Naive B cell (primary cell): Measurements from ENCODE around the gene IRF8. TPM values are rescaled to one million over a fixed set of nuclear protein-coding genes. Genes with fewer than 3 reads are reported as not detected.

Experiments used
- ATAC-seq, 2 donors: fragments of 150-1000 bp; cut with Tn5 transposase; 2 replicates each; pipeline ENCODE4 v1.10.0; 2021; ENCODE audit warnings: low read depth in 2 of 2, mild to moderate bottlenecking in 2 of 2, moderate library complexity in 2 of 2
- DNase-seq: peaks from one replicate; pipeline ENCODE4 v3.0.0; 2022
- H3K27ac Mint-ChIP-seq, 6 donors: one replicate each; pipeline ENCODE4 v1.8.0; 2020 to 2022; ENCODE audit warnings: mild to moderate bottlenecking in 6 of 6, mixed read lengths in 6 of 6, moderate library complexity in 5 of 6, inconsistent platforms in 2 of 6
- H3K27me3 Mint-ChIP-seq, 3 donors: one replicate each; pipeline ENCODE4 v1.8.0; 2021 to 2022; ENCODE audit warnings: mixed read lengths in 3 of 3, mild to moderate bottlenecking in 1 of 3
- H3K36me3 Mint-ChIP-seq, 2 donors: one replicate each; pipeline ENCODE4 v1.8.0; 2020 to 2022; ENCODE audit warnings: mixed read lengths in 2 of 2, inconsistent platforms in 1 of 2, mild to moderate bottlenecking in 1 of 2
- H3K4me1 Mint-ChIP-seq, 3 donors: one replicate each; pipeline ENCODE4 v1.8.0; 2020 to 2022; ENCODE audit warnings: mixed read lengths in 3 of 3, inconsistent platforms in 1 of 3, mild to moderate bottlenecking in 1 of 3, moderate library complexity in 1 of 3
- H3K4me3 Mint-ChIP-seq, 8 donors: one replicate each; pipeline ENCODE4 v1.8.0; 2020 to 2022; ENCODE audit warnings: mild to moderate bottlenecking in 8 of 8, mixed read lengths in 8 of 8, moderate library complexity in 8 of 8, inconsistent platforms in 2 of 8
- H3K9me3 Mint-ChIP-seq, 7 donors: one replicate each; pipeline ENCODE4 v1.8.0; 2020 to 2022; ENCODE audit warnings: mixed read lengths in 7 of 7, mild to moderate bottlenecking in 5 of 7, inconsistent platforms in 2 of 7, moderate library complexity in 1 of 7
- polyA plus RNA-seq, 6 donors: library from polyadenylated mRNA; unstranded; fragments of 300-500 nt; fragmentation: Illumina TruSeq; gene quantifications; one replicate each; pipeline ENCODE4 v1.2.3, GENCODE V29; 2021; ENCODE audit warnings: low read depth in 6 of 6

The IRF8 gene
- polyA plus RNA-seq, 6 donors from 2014 or later, result 646 to 909 (median 752) TPM

DNA sequence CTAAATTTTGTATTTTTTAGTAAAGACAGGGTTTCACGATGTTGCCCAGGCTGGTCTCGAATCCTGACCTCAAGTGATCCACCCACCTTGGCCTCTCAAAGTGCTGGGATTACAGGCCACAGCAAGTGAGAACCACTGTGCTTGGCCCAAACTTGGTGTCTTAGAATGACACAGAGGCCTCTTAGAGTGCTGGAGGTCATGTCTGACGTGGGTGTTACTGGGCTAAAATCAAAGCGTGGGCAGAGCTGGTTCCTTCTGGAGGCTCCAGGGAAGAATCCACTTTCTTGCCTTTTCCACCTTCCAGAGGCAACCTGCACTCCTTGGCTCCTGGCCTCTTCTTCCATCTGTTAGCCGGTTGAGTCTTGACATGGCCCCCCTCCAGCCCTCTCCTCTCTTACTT lies 53.8 kb downstream of the IRF8 start:
- DNase-seq (no peak), ATAC-seq (no peak)
- peaks cover 57 to 85% (median 79%) of the 10 kb centered on the region in 3 donors for H3K4me1 Mint-ChIP-seq
- H3K27me3 Mint-ChIP-seq, result no peaks in the 10 kb centered on the region
- no peaks in the 10 kb centered on the region for H3K9me3 Mint-ChIP-seq
- H3K4me3 Mint-ChIP-seq, result peak overlapping the region in 1 of 8 donors; percentile 15
- peak overlapping the region in 1 of 6 donors; percentile 57 for H3K27ac Mint-ChIP-seq
- H3K36me3 Mint-ChIP-seq, result no peaks in the 10 kb centered on the region

DNA sequence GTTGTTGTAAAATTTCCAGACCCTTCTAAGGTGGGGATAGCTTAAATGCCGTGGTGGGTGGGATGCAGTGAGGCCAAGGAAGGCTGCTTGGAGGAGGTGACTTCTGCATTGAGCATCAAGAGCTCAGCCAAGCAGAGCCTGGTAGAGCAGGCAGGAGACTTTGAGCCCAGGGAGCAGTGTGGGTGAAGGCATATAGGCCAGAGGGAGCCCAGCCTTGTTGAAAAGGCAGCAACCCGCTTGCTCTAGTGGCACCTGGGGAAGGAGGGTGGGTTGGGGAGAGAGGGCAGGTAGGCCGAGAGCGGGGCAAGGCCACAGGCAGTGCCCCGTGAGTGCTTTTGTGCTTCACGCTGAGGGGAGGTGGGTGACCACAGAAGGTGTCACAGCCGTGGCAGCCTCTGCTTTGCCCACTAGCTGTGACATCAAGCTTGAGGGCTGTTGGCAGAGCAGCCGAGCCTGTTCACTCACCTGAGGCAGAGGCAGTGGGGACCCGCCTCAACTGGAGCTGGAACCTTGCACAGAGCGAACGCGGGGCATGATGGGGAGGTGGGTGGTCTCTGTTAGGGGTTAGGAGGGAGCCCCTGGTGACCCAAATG lies 56.1 kb downstream of the IRF8 start:
- Mint-ChIP-seq H3K4me1 (peaks cover 46 to 68% (median 61%) of the 10 kb centered on the region in 3 donors), H3K4me3 (peak overlapping the region in 7 of 8 donors; percentile 19 to 87 (median 55)), H3K27me3 (no peaks in the 10 kb centered on the region), H3K36me3 (no peaks in the 10 kb centered on the region), H3K27ac (peak overlapping the region in 4 of 6 donors; percentile 51 to 95 (median 87)), H3K9me3 (no peaks in the 10 kb centered on the region)
- peak; percentile 73 for ATAC-seq
- DNase-seq, result no peak

DNA sequence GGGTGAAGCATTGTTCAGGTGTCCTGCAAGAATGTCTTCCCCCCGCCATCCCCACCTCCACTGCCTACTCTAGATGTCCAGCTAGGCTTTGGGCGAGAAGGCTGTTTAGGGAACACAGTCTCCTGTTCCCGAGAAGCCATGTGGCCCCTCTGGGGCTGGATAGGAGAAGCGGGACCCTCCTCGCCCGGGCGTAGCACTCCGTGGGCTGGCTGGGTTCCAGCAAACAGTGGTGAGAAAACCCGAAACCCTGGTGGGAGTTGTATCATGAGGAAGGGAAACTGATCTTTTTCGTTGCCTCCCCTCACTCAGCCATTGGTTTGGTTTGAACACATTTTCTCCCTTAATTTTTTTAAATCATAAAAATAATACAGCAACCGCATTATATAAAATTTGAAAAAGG lies 56.6 kb downstream of the IRF8 start:
- Mint-ChIP-seq H3K4me3 (peak overlapping the region in 7 of 8 donors; percentile 19 to 87 (median 55)), H3K4me1 (peaks cover 44 to 62% (median 56%) of the 10 kb centered on the region in 3 donors), H3K27ac (peak overlapping the region in 4 of 6 donors; percentile 51 to 95 (median 80)), H3K36me3 (no peaks in the 10 kb centered on the region), H3K9me3 (no peaks in the 10 kb centered on the region), H3K27me3 (no peaks in the 10 kb centered on the region)
- DNase-seq (no peak), ATAC-seq (peak; percentile 56 to 63)

DNA sequence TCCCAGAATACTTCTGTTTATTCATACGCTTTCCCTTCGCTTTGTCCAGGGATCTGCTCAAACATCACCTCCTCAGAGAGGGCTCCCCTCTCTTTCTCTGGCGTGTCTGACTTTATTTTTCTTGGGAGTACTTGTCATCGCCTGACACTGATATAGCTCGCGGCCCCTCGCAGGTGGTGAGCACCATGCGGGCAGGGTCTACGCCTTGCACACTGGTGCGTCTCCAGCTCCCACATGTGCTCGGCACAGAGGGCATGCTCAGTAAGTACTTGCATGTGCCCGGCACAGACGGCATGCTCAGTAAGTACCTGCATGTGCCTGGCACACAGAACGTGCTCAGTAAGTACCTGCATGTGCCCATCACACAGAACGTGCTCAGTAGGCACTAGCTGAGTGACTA lies 57.5 kb downstream of the IRF8 start:
- ATAC-seq (no peak), DNase-seq (no peak)
- no peaks in the 10 kb centered on the region for H3K27me3 Mint-ChIP-seq
- H3K4me1 Mint-ChIP-seq, result peaks cover 36 to 54% (median 47%) of the 10 kb centered on the region in 3 donors
- peak overlapping the region in 3 of 6 donors; percentile 58 to 81 (median 79) for H3K27ac Mint-ChIP-seq
- H3K9me3 Mint-ChIP-seq, result no peaks in the 10 kb centered on the region
- peak overlapping the region in 4 of 8 donors; percentile 5 to 48 (median 30) for H3K4me3 Mint-ChIP-seq
- no peaks in the 10 kb centered on the region for H3K36me3 Mint-ChIP-seq

DNA sequence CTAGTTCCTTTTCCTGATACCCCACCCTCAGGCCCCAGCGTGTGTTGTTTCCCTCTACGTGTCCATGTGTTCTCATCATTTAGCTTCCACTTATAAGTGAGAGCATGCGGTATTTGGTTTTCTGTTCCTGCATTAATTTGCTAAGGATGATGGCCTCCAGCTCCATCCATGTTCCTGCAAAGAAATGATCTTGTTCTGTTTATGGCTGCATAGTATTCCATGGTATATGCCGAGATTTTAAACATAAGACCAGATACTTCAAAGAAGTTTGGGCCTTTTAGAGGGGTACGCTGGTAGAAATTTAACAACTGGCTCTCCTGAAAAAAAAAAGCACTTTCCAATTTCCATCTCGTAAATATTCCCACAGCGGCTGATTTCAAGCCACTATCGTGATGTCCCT lies 59.8 kb downstream of the IRF8 start:
- ATAC-seq, result no peak
- Mint-ChIP-seq H3K4me1 (peaks cover 36 to 49% (median 48%) of the 10 kb centered on the region in 3 donors), H3K36me3 (no peaks in the 10 kb centered on the region), H3K4me3 (peak overlapping the region in 1 of 8 donors; percentile 63), H3K9me3 (no peaks in the 10 kb centered on the region), H3K27me3 (no peaks in the 10 kb centered on the region), H3K27ac (peak overlapping the region in 1 of 6 donors; percentile 54)
- DNase-seq, result no peak

DNA sequence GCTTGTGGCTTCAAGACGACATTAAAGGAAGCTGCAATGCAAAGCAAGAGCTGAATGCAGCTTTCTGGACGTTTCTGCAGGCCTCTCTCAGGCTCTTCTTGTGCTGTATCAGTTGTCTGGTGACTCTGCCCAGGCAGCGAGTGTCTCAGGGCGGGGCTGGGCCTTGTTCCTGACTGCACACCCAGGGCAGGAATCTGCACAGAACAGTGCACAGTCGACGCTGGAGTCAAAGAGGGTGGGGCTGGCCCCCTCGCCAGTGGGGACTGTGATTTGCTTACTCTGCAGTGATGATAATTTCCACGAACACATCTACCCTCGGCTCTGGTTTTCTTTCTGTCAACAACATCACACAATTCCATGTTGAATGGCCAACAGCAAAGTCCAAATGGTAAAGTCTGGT lies 60.7 kb downstream of the IRF8 start:
- Mint-ChIP-seq H3K9me3 (no peaks in the 10 kb centered on the region), H3K27me3 (no peaks in the 10 kb centered on the region), H3K36me3 (no peaks in the 10 kb centered on the region), H3K4me3 (peak overlapping the region in 1 of 8 donors; percentile 15), H3K27ac (no peak overlapping the region), H3K4me1 (peaks cover 44 to 53% (median 51%) of the 10 kb centered on the region in 3 donors)
- DNase-seq, result no peak
- no peak for ATAC-seq

DNA sequence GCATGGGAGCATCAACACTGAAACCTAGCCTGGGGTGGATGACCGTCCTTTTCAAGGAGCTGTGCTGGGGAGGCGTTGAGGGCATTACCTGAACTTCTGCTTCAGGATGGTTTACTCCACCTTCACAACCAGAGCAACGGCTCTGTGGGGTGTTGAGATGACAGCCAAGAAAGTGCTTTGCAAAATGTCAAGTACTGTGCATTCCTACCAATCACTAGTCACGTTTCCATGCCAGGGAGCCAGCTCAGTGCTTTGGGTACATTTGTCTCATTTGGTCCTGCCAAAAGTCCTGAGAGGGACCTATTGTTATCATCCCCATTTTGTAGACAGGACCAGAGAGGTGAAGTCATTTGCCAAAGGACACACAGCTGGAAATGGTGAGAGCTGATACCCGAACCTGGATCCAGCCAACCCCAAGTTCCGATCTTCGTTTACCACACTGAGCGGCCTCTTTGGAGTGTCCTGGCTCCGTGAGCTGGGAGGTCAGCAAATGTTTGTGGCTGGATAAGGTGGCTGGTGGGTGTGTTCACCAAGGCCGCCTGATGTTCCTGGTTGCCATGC lies 61.6 kb downstream of the IRF8 start:
- H3K4me3 Mint-ChIP-seq, result no peak overlapping the region
- DNase-seq (no peak), ATAC-seq (no peak)
- no peaks in the 10 kb centered on the region for H3K36me3 Mint-ChIP-seq
- peaks cover 0 to 2% (median 0%) of the 10 kb centered on the region in 7 donors for H3K9me3 Mint-ChIP-seq
- peaks cover 43 to 53% (median 51%) of the 10 kb centered on the region in 3 donors for H3K4me1 Mint-ChIP-seq
- peak overlapping the region in 1 of 6 donors; percentile 19 for H3K27ac Mint-ChIP-seq
- H3K27me3 Mint-ChIP-seq, result no peaks in the 10 kb centered on the region

DNA sequence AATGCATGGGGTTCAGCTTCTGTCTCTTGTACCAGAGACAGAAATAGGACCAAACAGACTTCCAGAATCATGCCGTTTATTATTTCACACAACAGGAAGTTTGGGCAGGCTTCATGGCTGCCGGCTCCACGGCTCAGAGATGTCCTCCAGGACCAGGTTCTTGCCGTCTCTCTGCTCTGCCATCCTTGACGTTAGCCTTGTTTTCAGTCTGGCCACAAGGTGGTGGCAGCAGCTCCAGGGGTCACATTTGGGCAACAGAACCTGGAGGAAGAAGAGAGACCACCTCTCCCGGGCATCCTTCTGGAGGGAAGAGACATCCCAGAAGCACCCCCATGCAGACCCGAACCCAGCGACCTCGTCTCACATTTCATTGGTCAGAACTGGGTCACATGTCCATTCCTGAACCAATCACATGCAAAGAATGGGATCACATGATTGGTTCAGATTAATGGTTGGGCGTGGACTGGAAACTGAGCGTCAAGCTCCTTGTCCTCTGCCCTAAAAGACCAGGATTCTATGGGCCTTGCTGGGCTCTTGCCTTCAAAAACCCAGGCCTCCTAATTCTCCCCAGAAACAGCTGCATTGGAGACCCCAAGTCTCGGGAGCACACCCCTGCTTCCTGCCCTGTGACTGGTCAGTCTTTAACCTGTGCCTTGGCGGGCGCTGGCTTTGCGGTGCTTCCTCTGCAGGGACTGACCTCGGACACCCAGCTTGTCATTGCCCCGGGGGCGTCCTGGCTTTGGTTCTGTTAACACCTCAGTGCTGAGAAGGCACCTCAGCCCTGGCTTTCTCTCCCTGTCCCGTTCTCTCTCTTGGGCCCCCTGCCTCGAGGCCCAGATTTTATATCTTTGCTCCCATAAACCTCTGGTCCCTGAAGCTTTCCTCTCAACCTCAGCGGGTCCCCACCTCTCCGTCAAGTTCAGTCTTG lies 63.3 kb downstream of the IRF8 start:
- no peaks in the 10 kb centered on the region for H3K36me3 Mint-ChIP-seq
- H3K27ac Mint-ChIP-seq, result peak overlapping the region in 2 of 6 donors; percentile 6 to 65
- ATAC-seq, result no peak
- peaks cover 0 to 2% (median 0%) of the 10 kb centered on the region in 7 donors for H3K9me3 Mint-ChIP-seq
- peaks cover 47 to 53% (median 51%) of the 10 kb centered on the region in 3 donors for H3K4me1 Mint-ChIP-seq
- no peak for DNase-seq
- no peaks in the 10 kb centered on the region for H3K27me3 Mint-ChIP-seq
- H3K4me3 Mint-ChIP-seq, result no peak overlapping the region

DNA sequence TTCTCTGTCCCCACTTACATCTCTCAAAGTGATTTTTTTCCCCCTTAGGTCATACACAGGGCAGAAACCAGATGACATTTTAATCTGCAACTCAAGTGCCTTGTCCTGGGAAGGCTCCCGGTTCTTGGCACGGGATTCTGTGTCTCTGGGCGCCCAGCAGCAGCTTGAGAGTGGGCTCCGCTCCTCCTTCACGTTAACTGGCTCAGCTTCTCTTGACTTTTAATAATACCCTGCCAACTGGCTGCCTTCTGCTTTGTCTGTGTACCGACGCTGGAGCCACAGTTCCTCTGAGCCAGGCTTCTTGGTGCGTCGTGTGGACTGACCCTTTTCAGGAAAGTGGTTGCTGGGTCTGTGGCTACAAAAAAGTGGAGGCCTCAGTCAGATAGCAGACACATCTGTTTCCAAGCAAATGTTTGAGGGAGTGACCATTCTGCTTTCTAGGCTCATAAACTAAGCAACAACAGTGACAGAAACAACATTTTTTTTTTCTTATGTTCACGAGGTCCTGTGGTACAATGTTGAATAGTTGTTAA lies 64.9 kb downstream of the IRF8 start:
- peak overlapping the region in 2 of 6 donors; percentile 7 to 54 for H3K27ac Mint-ChIP-seq
- no peaks in the 10 kb centered on the region for H3K36me3 Mint-ChIP-seq
- DNase-seq (no peak), ATAC-seq (no peak)
- peaks cover 45 to 58% (median 56%) of the 10 kb centered on the region in 3 donors for H3K4me1 Mint-ChIP-seq
- H3K27me3 Mint-ChIP-seq, result no peaks in the 10 kb centered on the region
- H3K4me3 Mint-ChIP-seq, result peak overlapping the region in 2 of 8 donors; percentile 7 to 33
- peaks cover 0 to 2% (median 0%) of the 10 kb centered on the region in 7 donors for H3K9me3 Mint-ChIP-seq

DNA sequence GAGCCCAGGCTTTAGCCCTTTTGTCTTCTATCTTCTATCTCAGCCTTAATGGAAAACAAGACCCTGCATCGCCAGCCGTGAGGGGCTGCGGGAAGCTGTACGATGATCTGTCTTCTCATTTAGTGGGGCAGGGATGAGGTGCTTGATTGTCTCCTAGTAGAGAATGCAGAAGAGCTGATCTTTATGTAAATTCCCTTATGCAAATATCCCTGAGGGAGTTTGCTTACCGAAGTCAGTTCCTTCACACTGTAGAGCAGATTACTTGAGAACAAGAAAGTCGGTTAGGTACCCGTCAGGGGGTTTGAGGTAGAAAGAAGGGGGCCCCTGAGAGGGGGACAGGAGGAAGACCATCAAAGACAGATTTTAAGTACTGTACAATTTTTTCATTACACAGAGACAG lies 66.2 kb downstream of the IRF8 start:
- no peaks in the 10 kb centered on the region for H3K27me3 Mint-ChIP-seq
- peaks cover 56 to 71% (median 69%) of the 10 kb centered on the region in 3 donors for H3K4me1 Mint-ChIP-seq
- H3K9me3 Mint-ChIP-seq, result peaks cover 0 to 2% (median 0%) of the 10 kb centered on the region in 7 donors
- peak; percentile 58 for DNase-seq
- peak overlapping the region; percentile 89 to 96 (median 94) for H3K27ac Mint-ChIP-seq
- no peaks in the 10 kb centered on the region for H3K36me3 Mint-ChIP-seq
- peak; percentile 99 for ATAC-seq
- H3K4me3 Mint-ChIP-seq, result peak overlapping the region in 7 of 8 donors; percentile 44 to 85 (median 74)

DNA sequence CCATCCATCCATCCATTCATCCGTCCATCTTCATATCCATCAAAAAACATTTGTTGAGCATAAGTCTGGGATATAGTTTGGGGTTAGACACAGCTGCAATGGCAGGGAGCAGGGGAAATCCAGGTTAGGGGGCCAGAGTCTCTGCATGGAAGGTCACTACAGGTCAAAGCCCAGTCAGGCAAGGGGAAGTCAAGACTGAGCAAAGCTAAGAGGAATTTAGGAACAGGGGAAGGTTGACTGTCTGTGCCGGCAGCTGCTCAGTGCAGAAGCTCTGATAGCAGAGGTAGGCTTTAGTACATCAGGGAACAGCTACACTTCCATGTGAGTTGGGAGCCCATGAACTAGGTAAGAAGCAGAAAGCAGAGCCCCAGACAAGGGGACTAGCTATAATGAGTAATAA lies 68.1 kb downstream of the IRF8 start:
- Mint-ChIP-seq H3K27me3 (no peaks in the 10 kb centered on the region), H3K4me1 (peaks cover 57 to 76% (median 76%) of the 10 kb centered on the region in 3 donors), H3K36me3 (no peaks in the 10 kb centered on the region), H3K27ac (peak overlapping the region in 2 of 6 donors; percentile 46 to 53), H3K4me3 (peak overlapping the region in 1 of 8 donors; percentile 33), H3K9me3 (peaks cover 0 to 2% (median 0%) of the 10 kb centered on the region in 7 donors)
- DNase-seq (no peak), ATAC-seq (no peak)

DNA sequence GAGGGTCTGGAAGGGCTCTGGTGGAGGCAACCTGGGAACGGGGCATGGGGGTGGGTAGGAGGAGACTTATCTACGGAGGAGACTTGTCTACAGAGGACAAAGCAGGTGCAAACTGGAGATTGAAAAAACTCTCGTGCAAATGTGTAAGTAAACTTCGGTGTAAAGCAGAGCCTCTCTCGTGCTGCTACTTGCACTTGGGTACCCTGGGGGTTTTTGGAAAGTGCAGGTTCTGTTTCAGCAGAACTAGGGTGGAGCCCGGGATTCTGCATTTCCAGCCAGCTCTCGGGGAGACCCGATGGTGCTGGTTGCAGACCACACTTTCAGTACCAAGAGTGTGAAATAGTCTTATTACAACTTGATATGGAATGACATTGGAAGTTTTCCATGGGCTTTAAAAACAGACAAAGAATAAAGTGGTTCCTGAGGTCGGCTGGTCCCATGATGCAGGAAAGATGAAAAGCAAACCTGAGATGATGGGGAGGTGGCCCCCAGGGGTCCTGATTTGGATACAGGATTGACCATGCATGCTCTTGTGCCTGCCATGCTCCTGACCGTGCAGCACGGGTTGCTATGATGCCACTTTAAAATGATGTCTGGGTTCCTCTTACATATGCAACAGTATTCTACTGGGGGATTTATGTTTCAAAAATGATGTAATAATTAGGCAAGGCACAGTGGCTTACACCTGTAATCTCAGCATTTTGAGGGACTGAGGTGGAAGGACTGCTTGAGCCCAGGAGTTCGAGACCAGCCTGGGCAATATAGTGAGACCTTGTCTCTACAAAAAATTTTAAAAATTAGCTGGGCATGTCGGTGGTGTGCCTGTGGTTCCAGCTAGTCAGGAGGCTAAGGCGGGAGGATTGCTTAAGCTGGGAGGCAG lies 69.3 kb downstream of the IRF8 start:
- H3K27me3 Mint-ChIP-seq, result no peaks in the 10 kb centered on the region
- peaks cover 0 to 2% (median 0%) of the 10 kb centered on the region in 7 donors for H3K9me3 Mint-ChIP-seq
- H3K4me3 Mint-ChIP-seq, result peak overlapping the region in 1 of 8 donors; percentile 37
- peaks cover 53 to 76% (median 69%) of the 10 kb centered on the region in 3 donors for H3K4me1 Mint-ChIP-seq
- H3K27ac Mint-ChIP-seq, result peak overlapping the region in 4 of 6 donors; percentile 8 to 55 (median 34)
- ATAC-seq, result no peak
- DNase-seq, result no peak
- H3K36me3 Mint-ChIP-seq, result no peaks in the 10 kb centered on the region
